Spleen (tissue), 11 donors: ENCODE data around the gene MDH2. TPM values are rescaled to one million over a fixed set of nuclear protein-coding genes. Genes with fewer than 3 reads are reported as not detected.

Experiments used
- polyA plus RNA-seq, 3 donors: library from polyadenylated mRNA; stranded (reverse); fragments of 200-250 nt; gene quantifications; one replicate each; pipeline ENCODE4 v1.2.1, GENCODE V29; 2013
- small RNA-seq, 4 donors: library from RNA; depleted of rRNA; stranded (forward); fragments of <200 nt; gene quantifications; one replicate each; pipeline ENCODE3, GENCODE V24; 2016
- total RNA-seq, 7 donors: library from RNA; depleted of rRNA in 3 of 7; stranded (reverse); fragments of >200 nt in 3 of 7; fragmentation: NEBNext Ultra II Directional in 4 of 7; extraction: Animal tissue kit (Norgen Biotek cat#: 25700) in 4 of 7; gene quantifications; one replicate each; pipeline versions ENCODE4 v1.1.0 to v1.2.1, GENCODE V29; 2016 to 2021
- donor health status: healthy with polysubstance abuse.
- donor health status: DM: no; HTN: no; CAD: no; lungs with moderate emphysema.
- donor health status: DM: no; HTN: no; CAD: no.
- donor health status: Bipolar disorder and iron deficiency.
- donor health status: healthy.
- donor health status: DM: no; HTN: no; CAD: no.
- donor health status: DM: yes; HTN: yes; CAD: no.

The MDH2 gene
- total and polyA plus RNA-seq, 10 donors = 45.5 to 129 (median 76.6) TPM

Small RNA genes within 50 kb of the gene (small RNA-seq; reads per million reads assigned to genes)
- gene RNU6-863P = 0 reads per million in 4 donors

Other genes starting within 250 kb of the MDH2 start
- gene CCL24, start 234.3 kb upstream of the MDH2 start, total RNA-seq = 100 to 1,000 TPM in 4 of 7 donors, 10 to 100 TPM in 3; 39.5 to 321 (median 198) TPM
- 10 to 100 TPM in 1 of 3 donors, 1 to 10 TPM in 2; 3.8 to 11.1 (median 6.8) TPM for gene CCL24, start 234.3 kb upstream of the MDH2 start, polyA plus RNA-seq
- 10 to 100 TPM; 37.6 to 69.2 (median 54.9) TPM for gene RHBDD2, start 169.1 kb upstream of the MDH2 start, total RNA-seq
- 10 to 100 TPM; 30.5 to 48.1 (median 37.5) TPM for gene RHBDD2, start 169.1 kb upstream of the MDH2 start, polyA plus RNA-seq
- 100 to 1,000 TPM; 103 to 170 (median 139) TPM for gene POR, start 133.0 kb upstream of the MDH2 start, total RNA-seq
- gene POR, start 133.0 kb upstream of the MDH2 start, polyA plus RNA-seq = 10 to 100 TPM; 49.1 to 83.0 (median 61.4) TPM
- gene TMEM120A, start 53.5 kb upstream of the MDH2 start, total RNA-seq = 10 to 100 TPM; 24.9 to 57.9 (median 41.4) TPM
- gene TMEM120A, start 53.5 kb upstream of the MDH2 start, polyA plus RNA-seq = 10 to 100 TPM; 30.1 to 66.2 (median 56.6) TPM
- 10 to 100 TPM; 18.3 to 48.8 (median 28.4) TPM for gene STYXL1, start 106 bp upstream of the MDH2 start, total RNA-seq
- 10 to 100 TPM; 36.3 to 60.4 (median 45.0) TPM for gene STYXL1, start 106 bp upstream of the MDH2 start, polyA plus RNA-seq
- 1 to 10 TPM in 2 of 7 donors, under 1 TPM in 4, not detected in 1; 0.23 to 1.2 (median 0.76) TPM for gene SRRM3, start 153.8 kb downstream of the MDH2 start, total RNA-seq
- gene SRRM3, start 153.8 kb downstream of the MDH2 start, polyA plus RNA-seq = 1 to 10 TPM in 1 of 3 donors, under 1 TPM in 2; 0.93 to 1.6 (median 0.96) TPM